Measurements from ENCODE around the gene ME3.
A peak's percentile ranks its signal among the peaks of the same experiment; 100 is the strongest.

Gene ME3

GRCh38 chr11:86672007-86672621 is at the start of gene ME3:
ME3 (minus strand) TSS chr11:86672616.
- DNase-seq (ENCODE audit: low spot score), result peak; percentile 64

- no peak for DNase-seq (ENCODE audit: low spot score)
These were observed 49.6 kb upstream of the ME3 start for GRCh38 chr11:86722006-86722405.

- no peak for DNase-seq (ENCODE audit: low spot score)
These were observed 48.1 kb upstream of the ME3 start for GRCh38 chr11:86720546-86720945.

- peak; percentile 94 for DNase-seq (ENCODE audit: low spot score)
These were observed 47.5 kb upstream of the ME3 start for GRCh38 chr11:86719781-86720463.

GRCh38 chr11:86718999-86719398 is 46.6 kb upstream of the ME3 start:
- no peak for DNase-seq (ENCODE audit: low spot score)

GRCh38 chr11:86718521-86718920 is 46.1 kb upstream of the ME3 start:
- DNase-seq (ENCODE audit: low spot score), result no peak

- DNase-seq (ENCODE audit: low spot score), result no peak
These were observed 45.5 kb upstream of the ME3 start for GRCh38 chr11:86717817-86718501.

- no peak for DNase-seq (ENCODE audit: low spot score)
These were observed 43.2 kb upstream of the ME3 start for GRCh38 chr11:86715611-86716010.

GRCh38 chr11:86713552-86713951 is 41.1 kb upstream of the ME3 start:
- DNase-seq (ENCODE audit: low spot score), result no peak

GRCh38 chr11:86710936-86711335 is 38.5 kb upstream of the ME3 start:
- no peak for DNase-seq (ENCODE audit: low spot score)

- no peak for DNase-seq (ENCODE audit: low spot score)
These were observed 36.3 kb upstream of the ME3 start for GRCh38 chr11:86708669-86709068.

- DNase-seq (ENCODE audit: low spot score), result no peak
These were observed 34.1 kb upstream of the ME3 start for GRCh38 chr11:86706338-86707131.

- no peak for DNase-seq (ENCODE audit: low spot score)
These were observed 32.3 kb upstream of the ME3 start for GRCh38 chr11:86704710-86705109.

- no peak for DNase-seq (ENCODE audit: low spot score)
These were observed 31.6 kb upstream of the ME3 start for GRCh38 chr11:86703987-86704386.

- DNase-seq (ENCODE audit: low spot score), result no peak
These were observed 30.0 kb upstream of the ME3 start for GRCh38 chr11:86702220-86702983.

- DNase-seq (ENCODE audit: low spot score), result no peak
These were observed 26.8 kb upstream of the ME3 start for GRCh38 chr11:86699040-86699791.

- DNase-seq (ENCODE audit: low spot score), result no peak
These were observed 26.2 kb upstream of the ME3 start for GRCh38 chr11:86698639-86699038.

GRCh38 chr11:86696451-86696850 is 24.0 kb upstream of the ME3 start:
- DNase-seq (ENCODE audit: low spot score), result no peak

GRCh38 chr11:86696004-86696403 is 23.6 kb upstream of the ME3 start:
- peak; percentile 77 for DNase-seq (ENCODE audit: low spot score)

GRCh38 chr11:86695373-86695772 is 23.0 kb upstream of the ME3 start:
- no peak for DNase-seq (ENCODE audit: low spot score)

GRCh38 chr11:86693518-86693917 is 21.1 kb upstream of the ME3 start:
- DNase-seq (ENCODE audit: low spot score), result no peak
